Caki2 (cell line): Measurements from ENCODE around the gene DNAJC7. TPM values are rescaled to one million over a fixed set of nuclear protein-coding genes. Genes with fewer than 3 reads are reported as not detected.

Experiments
- DNase-seq: peaks from one replicate; pipeline ENCODE4 v3.0.0-alpha.2; 2015; ENCODE audit warnings: low read depth
- in situ Hi-C: cut with HindIII; loops from 2 replicates; pipeline ENCODE4 v1.10.0; 2016; ENCODE audit warnings: low sequenced_read_pairs, low pct_unique_long_range_greater_than_20kb, mixed read lengths
- total RNA-seq: library from RNA; depleted of rRNA; stranded (reverse); fragments of >200 nt; shearing (Covaris generic); gene quantifications from 2 replicates; pipeline ENCODE4 v1.2.3, GENCODE V29; 2014; ENCODE audit warnings: low replicate concordance

DNAJC7 gene
- total RNA-seq, 1 experiment from 2014 or later: 48.4 TPM

DNA sequence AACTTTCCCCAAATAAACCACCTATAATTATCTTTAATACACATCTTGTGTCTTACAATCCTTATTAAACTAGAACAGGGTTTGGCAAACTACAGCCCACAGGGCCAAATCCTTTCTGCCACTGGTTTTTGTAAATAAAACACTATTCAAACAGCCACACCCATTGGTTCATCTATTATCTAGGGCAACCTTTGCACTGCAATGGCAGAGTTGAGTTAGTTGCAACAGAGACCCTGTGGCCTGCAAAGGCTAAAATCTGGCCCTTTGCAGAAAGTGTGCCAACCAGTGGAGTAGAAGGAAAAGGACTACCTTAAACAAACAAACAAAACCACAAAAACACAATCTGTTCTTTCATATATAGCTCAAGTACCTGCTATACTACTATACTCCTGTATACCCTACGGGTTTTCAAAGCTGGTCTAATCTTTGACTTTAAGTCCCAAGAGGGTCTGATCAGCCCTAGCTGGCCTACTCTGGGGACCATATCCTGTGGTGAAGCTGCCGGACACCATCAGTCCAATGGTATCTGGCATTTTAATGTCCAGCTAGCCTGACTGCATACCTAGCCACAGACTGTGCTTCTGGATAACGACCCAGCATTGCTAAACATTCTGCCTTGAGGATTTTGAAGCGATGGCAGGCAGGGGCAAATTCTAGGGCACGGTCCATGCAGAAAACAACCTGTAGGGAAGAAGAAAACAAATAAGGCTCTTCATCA is 27.4 kb downstream of the DNAJC7 start:
- no peak for DNase-seq
- in situ Hi-C loops: loop anchor here (25.0 kb wide), 1 partner anchor 278 kb away; the partner anchor contains the start of gene GAST

DNA sequence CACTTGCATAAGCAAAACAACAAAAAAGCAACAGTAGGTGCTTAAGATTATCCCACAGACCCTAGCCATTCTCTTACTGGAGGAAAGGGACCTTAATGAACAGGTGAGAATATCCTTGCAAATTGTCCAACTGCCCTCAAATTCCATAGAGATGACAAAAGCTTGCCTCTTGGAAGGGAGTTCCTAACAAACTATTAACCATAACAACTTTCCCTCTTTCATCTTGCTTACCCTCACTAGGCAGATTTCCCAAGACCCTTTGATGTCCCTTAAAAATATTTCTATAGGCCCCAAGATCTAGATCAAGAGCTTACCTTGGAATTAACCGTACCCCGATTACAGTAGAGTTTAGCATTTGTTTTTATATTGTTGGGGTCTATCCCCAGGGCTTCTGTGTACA is 28.8 kb downstream of the DNAJC7 start:
- in situ Hi-C loops: loop anchor here (25.0 kb wide), 1 partner anchor 276 kb away; the partner anchor contains the start of gene GAST
- DNase-seq: no peak

DNA sequence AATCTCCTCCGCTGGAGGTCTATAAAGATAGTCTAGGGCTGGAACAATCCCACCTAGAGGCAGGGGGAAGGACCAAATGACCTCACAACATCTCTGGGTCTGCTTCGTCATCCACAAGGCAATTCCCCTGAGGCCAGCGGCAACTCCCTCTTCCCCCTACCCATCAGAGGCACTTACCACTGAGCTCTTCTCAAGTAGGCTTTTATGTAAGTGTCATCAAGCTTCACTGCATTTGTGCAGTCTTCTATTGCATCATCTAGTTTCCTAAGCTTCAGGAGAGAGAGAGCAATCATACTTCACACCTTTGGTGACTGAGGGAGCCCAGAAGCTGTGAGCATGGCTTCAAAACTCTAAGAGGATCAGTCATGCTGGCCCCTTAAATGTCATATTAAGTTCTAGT is 29.6 kb downstream of the DNAJC7 start:
- no peak for DNase-seq
- in situ Hi-C loops: loop anchor here (25.0 kb wide), 1 partner anchor 275 kb away; the partner anchor contains the start of gene GAST

DNA sequence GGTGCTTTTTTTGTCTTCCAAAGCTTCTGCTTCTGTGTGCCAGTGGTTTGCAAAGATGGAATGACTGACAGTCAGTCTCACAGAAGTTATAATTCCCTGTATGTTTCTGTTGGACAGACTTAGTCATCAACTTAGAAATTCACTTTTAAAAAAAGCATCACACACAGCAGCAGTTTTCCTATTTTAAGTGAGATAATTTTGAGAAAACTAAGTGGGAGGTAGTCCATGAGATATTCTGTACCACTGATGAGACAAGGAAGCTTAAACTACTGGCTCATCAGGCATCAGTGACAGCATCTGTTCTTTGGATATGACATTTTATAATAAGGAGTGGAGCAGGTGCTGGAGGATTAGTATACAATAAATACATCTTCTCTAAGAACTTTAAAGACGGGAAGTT is 30.6 kb downstream of the DNAJC7 start:
- in situ Hi-C loops: loop anchor here (25.0 kb wide), 1 partner anchor 274 kb away; the partner anchor contains the start of gene GAST
- no peak for DNase-seq

DNA sequence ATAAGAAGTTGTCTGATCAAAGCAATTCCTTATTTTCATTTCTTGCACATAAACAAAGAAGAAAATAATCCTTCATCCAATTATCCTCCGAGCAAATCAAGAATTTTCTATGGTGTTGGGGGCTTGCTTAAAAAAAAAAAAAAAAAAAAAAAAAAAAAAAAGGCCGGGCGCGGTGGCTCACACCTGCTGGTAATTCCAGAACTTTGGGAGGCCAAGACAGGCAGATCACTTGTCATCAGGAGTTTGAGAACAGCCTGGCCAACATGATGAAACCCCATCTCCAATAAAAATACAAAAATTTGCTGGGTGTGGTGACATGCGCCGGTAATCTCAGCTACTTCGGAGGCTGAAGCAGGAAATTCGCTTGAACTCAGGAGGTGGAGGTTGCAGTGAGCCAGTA is 31.3 kb downstream of the DNAJC7 start:
- in situ Hi-C loops: loop anchor here (25.0 kb wide), 1 partner anchor 274 kb away; the partner anchor contains the start of gene GAST

DNA sequence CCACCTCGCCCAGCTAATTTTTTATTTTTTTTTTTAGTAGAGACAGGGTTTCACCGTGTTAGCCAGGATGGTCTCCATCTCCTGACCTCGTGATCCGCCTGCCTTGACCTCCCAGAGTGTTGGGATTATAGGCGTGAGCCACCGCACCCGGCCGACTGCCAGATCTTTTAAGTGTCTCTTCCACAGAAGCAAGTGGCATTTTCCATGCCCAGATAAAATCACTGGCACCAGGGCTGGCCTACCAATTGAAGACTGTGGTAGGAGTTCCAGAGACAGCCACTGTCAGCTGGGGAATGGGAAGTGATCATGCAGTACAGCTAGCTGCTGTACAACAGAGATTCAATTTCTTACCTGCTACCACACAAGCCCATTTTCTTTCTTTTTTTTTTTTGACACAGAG is 32.8 kb downstream of the DNAJC7 start:
- in situ Hi-C loops: loop anchor here (25.0 kb wide), 1 partner anchor 272 kb away; the partner anchor contains the start of gene GAST
- DNase-seq: no peak

More for the DNA sequence above, 31.3 kb downstream of the DNAJC7 start:
- DNase-seq: no peak

DNA sequence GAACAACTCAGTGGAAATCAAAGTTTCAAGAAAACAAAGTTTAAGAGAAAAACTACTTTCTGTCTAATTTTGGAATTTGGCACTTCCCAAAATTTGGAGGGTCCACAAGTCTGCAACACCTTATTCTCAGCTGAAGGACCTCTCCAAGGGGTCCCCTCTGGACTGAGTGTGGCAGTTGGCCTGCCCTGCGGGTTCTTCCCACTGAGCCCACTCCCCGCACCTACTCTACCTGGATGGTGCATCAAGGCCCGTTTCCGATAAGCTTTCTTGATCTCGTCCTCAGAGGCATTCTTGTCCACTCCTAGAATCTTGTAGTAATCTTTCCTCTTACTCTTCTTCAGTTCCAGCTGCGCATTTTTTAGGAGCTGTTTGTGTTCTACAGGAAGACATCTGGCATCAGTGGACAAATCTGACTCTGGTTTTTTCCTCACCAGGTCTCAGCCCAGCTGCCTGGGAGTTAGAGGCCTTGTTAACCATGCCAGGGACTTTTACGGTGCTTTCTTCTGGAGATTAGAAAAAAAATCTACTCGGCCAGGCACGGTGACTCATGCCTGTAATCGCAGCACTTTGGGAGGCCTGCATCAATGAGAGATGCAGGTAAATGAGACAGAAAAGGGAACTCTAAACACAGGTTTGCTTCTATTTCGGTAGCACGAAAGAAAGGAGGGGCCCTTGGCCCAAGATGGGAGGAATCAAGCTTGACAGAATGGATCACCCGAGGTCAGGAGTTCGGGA is 35.0 kb downstream of the DNAJC7 start:
- no peak for DNase-seq
- in situ Hi-C loops: loop anchor here (25.0 kb wide), 1 partner anchor 270 kb away; the partner anchor contains the start of gene GAST

DNA sequence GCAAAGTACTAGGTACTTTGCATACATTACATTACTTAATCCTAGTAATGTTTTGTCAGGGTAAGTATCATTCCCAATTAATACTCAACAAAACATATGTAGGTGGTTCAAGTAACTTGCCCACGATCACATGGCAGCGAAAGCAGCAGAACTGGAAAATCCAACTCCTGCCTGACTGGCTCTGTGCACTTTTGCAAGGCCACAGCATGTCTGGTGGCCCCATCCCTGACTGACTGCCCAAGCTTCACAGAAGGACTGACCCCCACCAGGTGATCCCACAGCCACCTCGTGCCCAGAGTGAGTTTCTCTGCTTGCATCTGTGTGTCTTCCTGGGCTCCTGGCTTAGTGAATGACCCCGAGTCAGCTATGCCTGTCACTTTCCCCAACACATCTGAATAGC is 39.2 kb downstream of the DNAJC7 start:
- no peak for DNase-seq
- in situ Hi-C loops: loop anchor here (25.0 kb wide), 1 partner anchor 266 kb away; the partner anchor contains the start of gene GAST

DNA sequence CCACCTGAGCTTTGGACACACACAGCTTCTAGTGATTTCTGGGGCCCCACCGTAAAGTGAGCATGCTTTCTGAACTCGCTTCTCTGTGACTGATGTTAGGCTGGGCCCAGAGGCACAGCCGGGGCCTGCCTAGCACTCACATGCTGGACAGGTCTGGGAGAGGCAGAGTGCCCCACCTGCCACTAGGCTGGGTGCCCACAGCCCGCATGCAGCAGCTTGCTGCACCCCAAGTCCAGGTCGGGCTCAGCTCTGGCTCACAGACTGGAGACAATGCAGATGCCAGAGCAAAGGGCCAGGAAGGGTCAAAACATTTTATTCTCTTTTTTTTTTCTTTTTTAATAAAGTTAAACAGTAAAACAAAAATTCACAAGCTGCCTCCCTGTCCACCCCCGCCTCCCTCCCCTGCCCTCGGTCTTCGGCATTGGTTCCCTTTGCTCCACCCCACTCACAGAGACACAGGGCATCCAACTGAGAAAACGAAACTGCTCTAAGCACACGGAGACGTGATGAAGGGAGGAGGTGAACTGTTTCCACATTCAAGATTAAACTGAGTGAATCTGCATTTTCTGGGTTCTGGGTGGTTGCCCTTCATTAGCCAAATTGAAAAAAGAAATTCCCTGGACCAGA is 41.0 kb downstream of the DNAJC7 start:
- in situ Hi-C loops: loop anchor here (25.0 kb wide), 1 partner anchor 264 kb away; the partner anchor contains the start of gene GAST

DNA sequence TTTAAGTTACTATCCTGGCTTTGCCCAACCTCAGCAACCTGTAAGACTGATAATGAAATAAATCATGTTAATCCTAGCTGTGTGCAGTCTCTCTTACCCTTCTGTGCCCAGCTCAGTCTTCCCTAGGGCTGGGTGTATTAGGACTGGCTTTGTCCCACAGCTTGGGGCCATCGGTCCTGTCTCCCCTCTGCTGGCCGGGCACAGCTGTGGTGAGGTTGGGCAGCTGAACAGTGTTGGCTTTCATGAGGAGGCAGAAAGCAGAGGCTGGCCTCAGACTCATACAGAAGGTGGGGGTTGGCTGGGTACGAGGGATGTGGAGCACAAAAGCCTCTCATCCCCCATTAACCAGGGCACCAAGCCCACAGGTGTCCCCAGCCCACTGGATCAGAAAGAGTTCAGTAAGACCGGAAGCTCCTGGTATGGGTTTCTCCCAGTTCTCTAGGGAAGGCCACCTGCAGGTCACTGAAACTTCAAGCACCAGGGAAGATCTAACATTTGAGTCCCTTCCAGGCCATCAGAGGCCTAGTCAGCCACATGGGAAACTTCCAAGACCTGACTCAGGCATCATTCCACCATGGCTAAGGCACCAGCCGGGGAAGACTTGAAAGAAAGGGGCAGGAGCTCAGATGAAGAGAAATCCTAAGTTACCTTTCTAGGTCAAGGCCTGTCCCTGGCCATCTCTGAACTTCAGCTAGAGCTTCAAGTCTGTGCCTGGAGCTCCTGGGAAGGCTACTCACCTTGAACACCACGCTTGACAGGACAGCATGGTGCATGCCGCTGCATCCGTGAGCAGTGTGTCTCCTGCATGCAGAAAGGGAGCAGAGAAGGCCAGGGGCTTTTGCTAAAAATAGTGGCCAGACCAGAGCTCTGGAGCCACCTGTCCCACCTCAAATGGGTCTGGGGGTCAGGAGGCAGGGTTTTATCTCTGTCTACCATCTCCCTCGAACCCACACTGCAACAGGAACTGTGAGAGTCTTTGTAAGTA is 41.8 kb downstream of the DNAJC7 start:
- no peak for DNase-seq
- in situ Hi-C loops: loop anchor here (25.0 kb wide), 1 partner anchor 263 kb away; the partner anchor contains the start of gene GAST

More for the DNA sequence above, 41.0 kb downstream of the DNAJC7 start:
- no peak for DNase-seq

DNA sequence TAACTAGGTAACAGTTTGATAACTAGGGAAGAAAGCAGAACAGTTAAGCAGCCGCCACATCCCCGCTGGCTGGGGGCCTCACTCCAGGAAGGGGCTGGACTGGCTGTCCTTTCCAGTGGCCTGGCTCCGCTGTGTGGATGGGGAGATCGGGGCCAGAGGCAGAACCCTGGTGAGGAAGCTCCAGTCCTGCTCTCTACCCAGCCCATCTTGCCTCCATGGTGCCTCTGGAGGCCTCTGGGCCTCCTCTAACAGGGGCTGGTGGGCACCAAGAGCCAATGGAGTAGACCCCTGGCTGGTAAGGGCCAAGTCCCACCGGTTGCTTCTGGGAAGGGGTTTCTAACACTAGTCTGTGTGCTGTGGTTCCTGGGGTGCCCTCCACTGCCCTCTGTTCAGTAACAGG is 42.6 kb downstream of the DNAJC7 start:
- no peak for DNase-seq
- in situ Hi-C loops: loop anchor here (25.0 kb wide), 1 partner anchor 262 kb away; the partner anchor contains the start of gene GAST

DNA sequence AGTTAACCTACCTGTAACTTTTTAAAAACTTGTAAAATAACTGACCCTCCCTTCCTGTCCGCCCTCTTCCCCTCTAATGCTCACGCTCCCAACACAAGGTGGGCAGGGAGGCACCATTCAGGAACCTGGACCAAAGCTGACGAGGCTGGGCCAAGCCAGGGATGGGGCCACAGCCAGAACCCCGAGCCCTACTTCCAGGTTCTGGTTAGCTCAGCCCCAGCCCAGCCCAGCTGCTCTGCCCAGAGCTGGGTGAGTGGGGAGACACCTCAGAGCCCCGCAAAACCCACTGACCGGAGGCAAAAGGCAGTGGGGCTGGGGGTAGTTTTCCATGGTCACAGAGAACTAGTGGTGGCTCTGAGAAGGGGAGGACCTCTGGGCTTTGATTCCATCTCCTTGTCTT is 43.2 kb downstream of the DNAJC7 start:
- no peak for DNase-seq
- in situ Hi-C loops: no loop called here

DNA sequence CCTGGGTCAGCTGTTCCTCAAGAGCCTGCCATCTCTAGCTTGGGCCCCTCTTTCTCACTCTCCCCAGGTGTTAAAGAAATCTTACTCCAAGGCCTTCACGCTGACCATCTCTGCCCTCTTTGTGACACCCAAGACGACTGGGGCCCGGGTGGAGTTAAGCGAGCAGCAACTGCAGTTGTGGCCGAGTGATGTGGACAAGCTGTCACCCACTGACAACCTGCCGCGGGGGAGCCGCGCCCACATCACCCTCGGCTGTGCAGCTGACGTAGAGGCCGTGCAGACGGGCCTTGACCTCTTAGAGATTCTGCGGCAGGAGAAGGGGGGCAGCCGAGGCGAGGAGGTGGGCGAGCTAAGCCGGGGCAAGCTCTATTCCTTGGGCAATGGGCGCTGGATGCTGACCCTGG is 43.8 kb downstream of the DNAJC7 start:
- DNase-seq: no peak
- in situ Hi-C loops: no loop called here

DNA sequence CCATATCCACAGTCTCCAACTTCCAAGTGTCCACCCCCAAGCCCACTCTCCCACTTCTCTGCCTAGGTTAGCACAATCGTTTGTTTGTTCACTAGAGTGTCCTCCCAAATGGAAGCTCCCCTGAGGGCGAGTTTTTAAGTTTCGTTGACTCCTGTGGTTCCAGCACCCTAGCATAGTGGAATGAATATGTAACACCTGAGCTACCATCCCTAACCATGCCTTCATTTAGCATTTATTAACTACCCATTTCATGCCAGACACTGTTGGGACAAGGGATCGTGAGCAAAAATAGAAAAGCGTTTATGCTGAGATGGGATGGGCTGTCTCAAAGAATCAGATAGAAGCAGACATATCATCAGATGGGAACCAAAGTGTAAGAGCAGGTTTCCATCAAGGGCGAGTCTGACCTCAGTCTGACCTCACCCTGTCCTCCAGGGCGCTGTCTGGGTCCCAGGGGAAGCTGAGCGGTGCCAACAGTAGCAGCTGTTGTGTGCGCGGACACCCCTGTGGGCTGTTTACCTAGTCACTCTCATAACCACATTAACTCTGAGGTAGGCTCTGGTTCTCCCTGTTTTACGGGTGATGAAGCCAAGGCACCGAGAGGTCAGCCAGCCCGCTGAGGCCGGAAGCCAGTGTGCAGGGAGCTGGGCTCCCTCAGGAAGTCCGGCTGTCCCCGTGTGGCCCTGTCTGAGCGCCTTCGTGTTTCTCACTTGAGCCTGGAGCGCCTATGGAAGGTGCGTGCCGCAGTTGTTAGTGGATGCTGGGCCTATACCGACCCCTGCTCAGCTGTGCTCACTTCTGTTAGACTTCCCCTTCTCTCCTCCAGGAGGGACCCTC is 44.5 kb downstream of the DNAJC7 start:
- in situ Hi-C loops: no loop called here
- DNase-seq: peak; percentile 33

DNA sequence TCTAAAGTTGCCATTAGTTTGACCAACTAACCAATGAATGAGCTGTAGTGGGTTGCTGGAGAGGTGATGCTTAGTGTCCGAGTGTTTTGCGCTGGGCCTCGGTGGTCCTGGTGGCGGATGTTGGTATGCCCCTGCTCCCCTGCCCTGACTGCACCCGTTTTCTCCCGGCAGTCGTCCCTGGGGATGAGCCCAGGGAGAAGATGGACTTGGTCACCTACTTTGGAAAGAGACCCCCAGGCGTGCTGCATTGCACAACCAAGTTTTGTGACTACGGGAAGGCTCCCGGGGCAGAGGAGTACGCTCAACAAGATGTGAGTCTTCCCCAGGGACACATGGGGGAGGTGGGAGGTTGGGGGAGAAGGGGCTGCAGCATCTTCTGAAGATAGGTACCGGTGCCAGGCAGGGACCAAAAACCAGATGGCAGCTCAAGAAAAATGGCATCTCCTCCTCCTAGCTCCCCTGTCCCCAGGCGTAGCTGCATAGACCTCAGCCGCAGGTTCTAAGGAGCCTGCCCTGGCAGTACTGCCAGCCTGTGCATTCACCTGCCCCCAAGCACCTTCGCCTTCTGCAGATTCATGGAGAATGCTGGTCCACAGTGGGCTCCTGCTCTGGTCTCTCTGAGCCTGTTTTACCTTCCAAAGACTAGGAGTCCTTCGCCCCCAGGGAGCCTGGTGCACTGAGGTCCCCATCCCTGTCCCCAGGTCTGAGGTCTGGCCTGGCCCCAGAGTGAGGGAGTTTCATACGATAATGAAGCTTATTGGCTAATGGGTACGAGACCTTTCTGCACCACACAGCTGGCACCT is 45.3 kb downstream of the DNAJC7 start:
- in situ Hi-C loops: no loop called here
- no peak for DNase-seq

DNA sequence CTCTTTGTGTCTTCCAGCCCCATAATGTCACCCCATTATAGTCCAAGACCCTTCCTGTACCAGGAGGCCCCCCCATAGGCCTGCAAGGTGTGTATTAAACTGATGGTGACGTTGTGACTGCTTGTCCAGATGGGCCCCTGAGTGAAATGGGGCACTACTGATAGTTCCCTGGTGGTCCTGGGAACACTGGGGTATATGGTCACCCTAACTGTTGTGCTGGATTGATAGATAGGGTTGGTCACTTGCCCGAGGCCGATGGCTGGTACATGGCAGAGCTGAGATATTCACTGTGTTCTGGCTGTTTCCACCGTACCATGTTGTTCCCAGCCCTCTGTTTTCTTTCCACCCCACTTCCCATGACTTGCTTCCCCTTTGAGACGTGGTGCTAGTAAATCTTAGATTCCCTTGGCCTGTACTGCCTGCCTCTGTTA is 46.3 kb downstream of the DNAJC7 start:
- DNase-seq: no peak
- in situ Hi-C loops: no loop called here
